ENCODE measurements around the gene MBP. TPM values are rescaled to one million over a fixed set of nuclear protein-coding genes. Genes with fewer than 3 reads are reported as not detected.

Gene MBP
- total and polyA plus RNA-seq, 9 donors = 8.7 to 23.0 (median 11.2) TPM

GRCh38 chr18:77093067-77093430 is 39.5 kb downstream of the MBP start:
- H3K9me3 ChIP-seq (replicated peaks; ENCODE audit: control insufficient read depth, low read depth, low read length) = no peaks in the 10 kb centered on the region
- H3K27me3 ChIP-seq (ENCODE audit: control insufficient read depth, insufficient read depth, low read length) = peaks cover 5% of the 10 kb centered on the region
- 80% methylated on average over 10 of the region's 16 CpGs for WGBS (ENCODE audit: insufficient coverage)
- H3K36me3 ChIP-seq (ENCODE audit: control insufficient read depth, insufficient read depth, low read length) = no peaks in the 10 kb centered on the region
- DNase-seq = no peak
- no peak overlapping the region for H3K4me3 ChIP-seq (ENCODE audit: low read length)
- H3K4me1 ChIP-seq (ENCODE audit: control insufficient read depth, insufficient read depth, low read length) = peaks cover 33% of the 10 kb centered on the region
- no peak overlapping the region for H3K27ac ChIP-seq (ENCODE audit: low read length)

DNA sequence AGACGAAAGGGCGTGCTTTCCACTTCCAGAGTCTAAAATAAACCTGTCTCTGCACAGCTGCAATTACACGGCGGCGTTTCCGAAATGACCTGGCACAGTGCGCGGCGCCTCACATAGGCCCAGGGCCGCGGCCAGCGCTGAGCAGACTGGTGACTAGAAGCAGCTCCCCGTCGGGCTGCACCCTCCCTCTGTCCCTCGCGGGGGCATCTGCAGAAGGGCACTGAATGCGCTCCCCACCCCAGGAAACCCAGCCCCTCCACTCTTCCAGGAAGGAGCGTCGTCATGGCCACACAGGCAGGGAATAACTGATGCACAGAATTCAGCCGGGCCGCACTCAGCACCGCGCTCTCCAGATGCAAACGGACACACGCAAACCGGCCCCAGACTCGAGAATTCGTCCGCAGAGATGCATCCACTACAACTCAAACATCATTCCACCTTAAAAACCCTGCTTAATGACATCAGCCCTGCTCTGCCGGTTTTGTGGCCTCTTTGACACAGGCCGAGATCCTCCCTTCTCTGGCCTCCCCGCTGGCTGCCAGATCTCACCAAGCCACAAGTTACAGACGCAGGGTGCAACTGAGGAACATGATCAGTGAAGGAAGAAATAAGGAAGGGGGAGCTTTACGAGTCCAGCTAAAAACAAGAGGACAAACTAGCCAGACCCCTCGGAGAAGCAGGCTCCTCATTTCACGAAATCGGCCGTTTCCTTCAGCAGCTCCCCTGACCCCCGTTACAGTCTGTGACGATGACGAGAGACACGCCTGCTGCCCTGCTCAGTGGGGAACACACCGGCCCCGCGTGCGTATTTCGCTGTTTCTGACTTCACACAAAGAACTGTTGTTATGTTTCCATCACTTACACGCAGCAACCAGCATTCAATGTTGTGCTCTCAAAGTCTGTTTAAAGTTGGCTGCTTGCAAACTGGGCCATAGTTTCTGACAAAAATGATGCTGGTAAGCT is 40.2 kb downstream of the MBP start:
- DNase-seq = no peak

DNA sequence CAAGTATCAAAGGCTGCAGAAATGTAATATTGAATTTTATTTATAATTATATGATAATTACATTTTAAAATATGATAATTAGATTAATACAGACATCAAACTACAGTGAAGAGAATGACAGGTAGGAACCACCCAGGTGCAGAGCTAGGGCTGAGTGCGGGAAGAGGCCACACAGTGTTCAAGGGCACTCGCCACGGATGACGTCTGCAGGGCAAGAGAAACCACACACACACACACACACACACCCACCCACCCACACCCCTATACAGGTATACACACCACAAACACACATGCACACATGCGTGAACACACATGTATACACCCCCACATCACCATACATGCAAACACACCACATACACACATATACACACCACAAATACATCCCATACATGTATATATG is 41.2 kb downstream of the MBP start:
- 100% methylated on average over 4 of the region's 5 CpGs for WGBS (ENCODE audit: insufficient coverage)
- no peak overlapping the region for H3K4me3 ChIP-seq (ENCODE audit: low read length)
- H3K9me3 ChIP-seq (replicated peaks; ENCODE audit: control insufficient read depth, low read depth, low read length) = no peaks in the 10 kb centered on the region
- no peak overlapping the region for H3K27ac ChIP-seq (ENCODE audit: low read length)
- peaks cover 32% of the 10 kb centered on the region for H3K4me1 ChIP-seq (ENCODE audit: control insufficient read depth, insufficient read depth, low read length)
- no peaks in the 10 kb centered on the region for H3K27me3 ChIP-seq (ENCODE audit: control insufficient read depth, insufficient read depth, low read length)
- no peaks in the 10 kb centered on the region for H3K36me3 ChIP-seq (ENCODE audit: control insufficient read depth, insufficient read depth, low read length)
- no peak for DNase-seq

More for the DNA sequence above, 40.2 kb downstream of the MBP start:
- Histone ChIP-seq H3K27me3 (ENCODE audit: control insufficient read depth, insufficient read depth, low read length) (no peaks in the 10 kb centered on the region), H3K9me3 (replicated peaks; ENCODE audit: control insufficient read depth, low read depth, low read length) (no peaks in the 10 kb centered on the region), H3K36me3 (ENCODE audit: control insufficient read depth, insufficient read depth, low read length) (no peaks in the 10 kb centered on the region), H3K4me1 (ENCODE audit: control insufficient read depth, insufficient read depth, low read length) (peaks cover 34% of the 10 kb centered on the region), H3K4me3 (ENCODE audit: low read length) (no peak overlapping the region), H3K27ac (ENCODE audit: low read length) (peak overlapping the region; percentile 3)
- WGBS (ENCODE audit: insufficient coverage) = 63% methylated on average over 40 of the region's 48 CpGs

DNA sequence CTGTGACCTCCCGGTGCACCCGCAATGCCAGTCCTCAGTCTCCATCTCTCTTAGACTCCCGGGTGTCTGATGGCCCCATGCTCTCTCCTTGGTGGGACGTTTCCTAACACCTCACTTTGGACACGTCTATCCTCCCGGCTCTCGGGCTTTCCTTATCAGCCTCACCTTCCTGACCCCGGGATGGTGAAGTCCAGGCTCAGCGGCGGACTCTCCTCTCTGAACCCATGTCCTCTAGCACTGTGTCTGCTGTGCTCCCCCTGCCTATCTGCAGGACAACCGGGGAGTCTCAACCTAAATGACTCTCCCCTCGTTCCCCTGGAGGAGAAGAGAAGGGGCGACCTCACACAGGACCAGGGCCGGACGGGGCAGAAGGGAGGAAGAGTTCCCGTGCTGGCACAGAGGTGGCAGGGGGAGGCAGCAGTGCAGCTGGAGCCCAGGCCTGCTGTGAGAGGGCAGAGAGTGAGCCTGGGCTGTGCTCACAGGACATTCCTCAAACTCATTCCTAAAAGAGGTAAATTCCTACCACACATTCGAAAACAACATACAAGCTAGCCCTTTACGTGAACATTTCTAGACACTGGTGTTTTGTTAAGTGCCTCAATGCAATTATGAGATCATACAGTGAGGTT is 41.9 kb downstream of the MBP start:
- 75% methylated on average over 9 of the region's 18 CpGs for WGBS (ENCODE audit: insufficient coverage)
- H3K27me3 ChIP-seq (ENCODE audit: control insufficient read depth, insufficient read depth, low read length) = no peaks in the 10 kb centered on the region
- DNase-seq = no peak
- no peaks in the 10 kb centered on the region for H3K36me3 ChIP-seq (ENCODE audit: control insufficient read depth, insufficient read depth, low read length)
- peaks cover 34% of the 10 kb centered on the region for H3K4me1 ChIP-seq (ENCODE audit: control insufficient read depth, insufficient read depth, low read length)
- no peaks in the 10 kb centered on the region for H3K9me3 ChIP-seq (replicated peaks; ENCODE audit: control insufficient read depth, low read depth, low read length)
- no peak overlapping the region for H3K27ac ChIP-seq (ENCODE audit: low read length)
- H3K4me3 ChIP-seq (ENCODE audit: low read length) = no peak overlapping the region

DNA sequence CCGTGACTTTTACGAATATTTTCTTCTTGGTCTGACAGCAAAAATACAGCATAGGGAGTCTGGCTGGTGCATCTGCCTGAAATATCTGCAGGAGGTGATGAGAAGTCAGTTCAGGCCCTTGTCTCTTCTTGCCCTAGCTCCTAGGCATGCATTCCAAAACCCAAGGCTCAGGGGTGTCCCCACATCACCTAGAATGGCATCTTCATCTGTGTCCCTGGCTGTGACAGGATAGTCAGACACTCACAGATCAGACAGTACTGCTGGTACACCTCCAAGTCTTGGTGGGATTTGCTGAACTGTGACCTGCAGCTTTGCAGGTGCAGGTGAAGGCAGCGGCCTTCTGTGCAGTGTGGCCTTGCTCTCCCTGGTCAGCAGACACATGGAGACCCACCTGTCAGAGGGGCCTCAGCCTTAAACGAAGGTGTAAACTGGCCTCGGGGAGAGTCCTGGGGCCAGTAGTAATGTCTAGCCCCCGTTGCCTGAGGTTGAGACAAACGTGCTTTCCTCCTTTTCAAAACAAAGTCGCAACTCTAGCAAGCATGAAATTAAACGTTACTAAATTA is 42.8 kb downstream of the MBP start:
- WGBS (ENCODE audit: insufficient coverage) = 79% methylated on average over 7 of the region's 9 CpGs

DNA sequence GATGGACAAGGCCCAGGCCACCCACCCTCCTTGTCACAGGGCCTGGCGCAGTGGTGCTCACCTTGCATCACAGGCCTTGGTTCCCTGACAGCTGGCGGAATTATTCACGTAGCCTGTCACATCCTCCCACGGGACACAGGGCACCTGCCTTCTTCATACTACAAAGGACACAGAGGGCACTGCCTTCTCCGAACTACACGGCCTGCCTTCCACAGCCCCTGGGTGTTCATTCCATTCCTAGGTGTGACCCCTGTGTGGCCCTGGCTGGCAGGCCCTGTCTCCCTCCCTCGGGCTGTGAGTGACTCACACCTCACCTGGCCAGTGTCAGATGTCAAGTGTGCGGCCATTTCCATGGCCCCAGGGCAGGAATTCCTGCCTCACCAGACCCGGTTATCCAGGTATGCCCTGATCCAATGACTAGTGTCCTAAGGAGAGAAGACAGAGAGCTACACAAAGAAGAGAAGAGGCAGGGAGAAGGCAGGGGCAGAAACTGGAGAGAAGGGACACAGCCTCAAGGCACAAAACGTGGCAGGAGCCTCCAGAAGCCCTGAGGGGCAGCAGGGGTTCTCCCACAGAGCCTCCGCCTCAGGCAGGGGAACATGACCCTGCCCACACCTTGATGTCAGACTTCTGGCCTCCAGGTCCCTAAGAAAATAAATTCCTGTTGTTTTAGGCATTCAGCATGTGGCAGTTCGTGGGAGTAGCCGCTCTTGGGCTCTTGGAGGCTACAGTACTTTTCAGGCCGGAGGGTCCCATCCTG is 43.4 kb downstream of the MBP start:
- no peak for DNase-seq
- Histone ChIP-seq H3K27me3 (ENCODE audit: control insufficient read depth, insufficient read depth, low read length) (no peaks in the 10 kb centered on the region), H3K36me3 (ENCODE audit: control insufficient read depth, insufficient read depth, low read length) (no peaks in the 10 kb centered on the region), H3K9me3 (replicated peaks; ENCODE audit: control insufficient read depth, low read depth, low read length) (no peaks in the 10 kb centered on the region), H3K27ac (ENCODE audit: low read length) (no peak overlapping the region), H3K4me3 (ENCODE audit: low read length) (no peak overlapping the region), H3K4me1 (ENCODE audit: control insufficient read depth, insufficient read depth, low read length) (peaks cover 33% of the 10 kb centered on the region)
- 71% methylated on average over 9 of the region's 14 CpGs for WGBS (ENCODE audit: insufficient coverage)

More for the DNA sequence above, 42.8 kb downstream of the MBP start:
- Histone ChIP-seq H3K9me3 (replicated peaks; ENCODE audit: control insufficient read depth, low read depth, low read length) (no peaks in the 10 kb centered on the region), H3K27me3 (ENCODE audit: control insufficient read depth, insufficient read depth, low read length) (no peaks in the 10 kb centered on the region), H3K4me3 (ENCODE audit: low read length) (no peak overlapping the region), H3K4me1 (ENCODE audit: control insufficient read depth, insufficient read depth, low read length) (peaks cover 29% of the 10 kb centered on the region), H3K27ac (ENCODE audit: low read length) (no peak overlapping the region), H3K36me3 (ENCODE audit: control insufficient read depth, insufficient read depth, low read length) (no peaks in the 10 kb centered on the region)
- DNase-seq = no peak

GRCh38 chr18:77087393-77088141 is 45.0 kb downstream of the MBP start:
- peak; percentile 84 for DNase-seq
- Histone ChIP-seq H3K4me3 (ENCODE audit: low read length) (peak overlapping the region; percentile 45), H3K4me1 (ENCODE audit: control insufficient read depth, insufficient read depth, low read length) (peaks cover 29% of the 10 kb centered on the region), H3K27ac (ENCODE audit: low read length) (peak overlapping the region; percentile 78), H3K9me3 (replicated peaks; ENCODE audit: control insufficient read depth, low read depth, low read length) (no peaks in the 10 kb centered on the region), H3K27me3 (ENCODE audit: control insufficient read depth, insufficient read depth, low read length) (no peaks in the 10 kb centered on the region), H3K36me3 (ENCODE audit: control insufficient read depth, insufficient read depth, low read length) (no peaks in the 10 kb centered on the region)
- WGBS (ENCODE audit: insufficient coverage) = 17% methylated on average over 38 of the region's 55 CpGs

DNA sequence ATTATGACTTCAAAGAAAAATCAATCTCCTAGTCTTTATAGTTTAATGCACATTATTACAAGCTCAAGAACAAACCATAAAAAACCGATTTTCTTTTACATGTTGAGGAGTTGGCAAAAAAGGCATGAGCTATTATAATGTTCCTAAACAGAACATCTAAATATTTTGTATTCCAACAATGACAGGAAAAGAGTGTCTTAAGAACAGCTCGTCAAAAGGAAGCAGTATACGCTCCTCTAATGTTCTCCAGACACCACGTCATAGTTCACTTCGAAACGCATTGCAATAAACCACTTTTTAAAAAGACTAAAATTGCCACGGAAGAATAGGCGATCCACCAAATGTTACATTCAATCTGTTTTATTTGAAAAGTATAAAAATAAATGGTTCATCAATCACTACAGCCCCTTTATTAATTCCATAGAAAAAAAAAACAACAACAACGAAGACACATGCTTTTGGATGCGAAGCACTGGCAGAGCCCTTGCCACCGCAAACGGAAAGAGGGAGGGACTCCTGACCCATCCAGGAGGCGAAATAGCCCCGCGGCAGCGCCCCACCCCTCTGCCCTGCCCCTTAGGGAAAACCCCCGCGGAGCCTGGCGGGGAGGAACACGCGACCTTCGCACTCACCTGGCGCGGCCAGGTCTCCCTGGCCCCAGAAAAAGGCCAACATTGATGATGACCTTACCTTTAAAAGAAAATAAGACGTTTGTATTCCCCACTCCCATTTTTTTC is 45.8 kb downstream of the MBP start:
- H3K36me3 ChIP-seq (ENCODE audit: control insufficient read depth, insufficient read depth, low read length) = no peaks in the 10 kb centered on the region
- H3K27ac ChIP-seq (ENCODE audit: low read length) = peak overlapping the region; percentile 78
- no peaks in the 10 kb centered on the region for H3K9me3 ChIP-seq (replicated peaks; ENCODE audit: control insufficient read depth, low read depth, low read length)
- H3K27me3 ChIP-seq (ENCODE audit: control insufficient read depth, insufficient read depth, low read length) = no peaks in the 10 kb centered on the region
- H3K4me1 ChIP-seq (ENCODE audit: control insufficient read depth, insufficient read depth, low read length) = peaks cover 25% of the 10 kb centered on the region
- no peak for DNase-seq
- peak overlapping the region; percentile 45 for H3K4me3 ChIP-seq (ENCODE audit: low read length)
- 4% methylated on average over 15 of the region's 25 CpGs for WGBS (ENCODE audit: insufficient coverage)

DNA sequence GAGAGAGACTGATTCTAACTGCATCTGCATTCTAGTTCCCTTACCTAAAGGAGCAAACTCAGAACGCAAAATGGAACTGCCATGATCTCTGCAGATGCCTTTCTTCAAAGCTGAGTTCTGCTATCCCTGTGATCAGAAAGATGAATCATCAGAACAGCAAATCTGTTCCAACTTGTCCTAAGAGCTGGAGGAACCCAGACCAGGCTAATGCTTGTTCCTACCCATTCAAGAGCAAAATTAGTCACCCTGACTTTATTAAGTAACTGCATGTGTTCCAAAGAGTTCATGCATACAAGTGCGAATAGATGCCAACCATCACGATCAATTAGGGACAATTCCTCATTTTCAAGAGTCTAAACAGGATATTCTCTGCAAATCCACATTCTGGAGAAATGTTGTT is 46.5 kb downstream of the MBP start:
- Histone ChIP-seq H3K4me1 (ENCODE audit: control insufficient read depth, insufficient read depth, low read length) (peaks cover 25% of the 10 kb centered on the region), H3K9me3 (replicated peaks; ENCODE audit: control insufficient read depth, low read depth, low read length) (no peaks in the 10 kb centered on the region), H3K4me3 (ENCODE audit: low read length) (no peak overlapping the region), H3K36me3 (ENCODE audit: control insufficient read depth, insufficient read depth, low read length) (no peaks in the 10 kb centered on the region), H3K27ac (ENCODE audit: low read length) (peak overlapping the region; percentile 78), H3K27me3 (ENCODE audit: control insufficient read depth, insufficient read depth, low read length) (no peaks in the 10 kb centered on the region)
- no peak for DNase-seq
- WGBS (ENCODE audit: insufficient coverage) = 57% methylated on average over 1 of the region's 3 CpGs
